Activated effector memory CD4-positive, alpha-beta T cell treated with Interleukin-2 at 50 U/mL for 16 hours (primary cell): Measurements from ENCODE around the gene CASP4.
"Not testable (repeated sequence)": the region's sequence is repeated elsewhere in the genome, so short reads cannot be mapped to it uniquely, and the experiment has no call there.

Experiments used
- DNase-seq: peaks from one replicate; pipeline ENCODE4 v3.0.0-alpha.2; 2020

CASP4 gene

DNA sequence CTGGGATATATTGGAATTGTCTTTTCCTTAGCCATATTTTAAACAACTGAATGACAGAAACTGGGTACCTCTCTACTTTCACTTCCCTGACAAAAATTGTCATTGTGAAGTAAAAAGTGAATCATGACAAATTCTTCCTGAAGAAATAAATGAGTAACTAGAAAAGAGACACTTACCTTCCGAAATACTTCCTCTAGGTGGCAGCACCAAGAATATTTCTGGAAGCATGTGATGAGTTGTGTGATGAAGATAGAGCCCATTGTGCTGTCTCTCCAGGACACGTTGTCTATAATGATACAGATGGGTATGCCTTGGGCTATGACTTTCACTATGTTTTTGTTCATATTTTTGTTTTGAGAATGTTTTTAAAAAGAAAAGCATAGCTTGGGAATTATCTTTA is 21.5 kb downstream of the CASP4 start:
- DNase-seq, result no peak

DNA sequence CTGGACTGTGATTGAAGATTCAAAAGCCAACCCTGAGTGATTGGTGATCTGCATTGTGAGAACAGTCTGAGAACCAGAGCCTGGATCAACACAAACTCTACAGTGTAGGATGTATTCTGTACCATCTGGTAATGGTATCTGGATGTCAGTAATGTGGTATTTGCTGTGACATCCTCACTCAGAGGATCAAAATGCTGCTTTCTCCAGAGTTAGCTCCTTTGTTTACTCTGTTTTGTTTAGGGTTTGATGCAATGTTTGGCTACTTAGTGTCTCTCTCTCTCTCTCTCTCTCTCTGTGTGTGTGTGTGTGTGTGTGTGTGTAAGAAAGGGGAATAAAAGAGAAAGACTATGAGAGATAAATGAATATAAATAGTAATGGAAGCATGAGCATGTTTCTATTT is 24.3 kb downstream of the CASP4 start:
- no peak for DNase-seq

GRCh38 chr11:104943561-104943960 is 24.8 kb downstream of the CASP4 start:
- DNase-seq, result no peak

GRCh38 chr11:104934594-104934993 is 33.8 kb downstream of the CASP4 start:
- no peak for DNase-seq

DNA sequence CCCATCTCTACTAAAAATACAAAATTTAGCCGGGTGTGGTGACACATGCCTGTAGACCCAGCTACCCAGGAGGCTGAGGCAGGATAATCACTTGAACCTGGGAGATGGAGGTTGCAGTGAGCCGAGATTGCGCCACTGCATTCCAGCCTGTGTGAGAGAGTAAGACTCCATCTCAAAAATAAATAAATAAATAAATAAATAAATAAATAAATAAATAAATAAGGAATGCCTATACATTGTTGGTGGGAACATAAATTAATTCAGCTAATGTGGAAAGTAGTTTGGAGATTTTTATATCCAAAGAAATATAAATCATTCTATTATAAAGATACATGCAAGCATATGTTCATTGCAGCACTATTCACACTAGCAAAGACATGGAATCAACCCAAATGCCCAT is 34.3 kb downstream of the CASP4 start:
- not testable (repeated sequence) for DNase-seq

- no peak for DNase-seq
These were observed 39.6 kb downstream of the CASP4 start for GRCh38 chr11:104928811-104929210.

GRCh38 chr11:104926771-104927611 is 41.4 kb downstream of the CASP4 start:
- no peak for DNase-seq

DNA sequence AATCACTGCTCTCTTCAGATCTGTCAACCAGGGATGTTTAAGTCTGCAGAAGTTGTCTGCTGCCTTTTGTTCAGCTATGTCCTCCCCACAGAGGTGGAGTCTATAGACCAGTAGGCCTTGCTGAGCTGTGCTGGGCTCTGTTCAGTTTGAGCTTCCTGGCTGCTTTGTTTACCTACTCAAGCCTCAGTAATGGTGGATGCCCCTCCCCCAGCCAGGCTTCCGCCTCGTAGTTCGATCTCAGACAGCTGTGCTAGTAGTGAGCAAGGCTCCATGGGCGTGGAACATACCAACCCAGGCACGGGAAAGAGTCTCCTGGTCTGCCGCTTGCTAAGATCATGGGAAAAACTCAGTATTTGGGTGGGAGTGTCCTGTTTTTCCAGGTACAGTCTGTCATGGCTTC is 42.5 kb downstream of the CASP4 start:
- DNase-seq, result no peak

DNA sequence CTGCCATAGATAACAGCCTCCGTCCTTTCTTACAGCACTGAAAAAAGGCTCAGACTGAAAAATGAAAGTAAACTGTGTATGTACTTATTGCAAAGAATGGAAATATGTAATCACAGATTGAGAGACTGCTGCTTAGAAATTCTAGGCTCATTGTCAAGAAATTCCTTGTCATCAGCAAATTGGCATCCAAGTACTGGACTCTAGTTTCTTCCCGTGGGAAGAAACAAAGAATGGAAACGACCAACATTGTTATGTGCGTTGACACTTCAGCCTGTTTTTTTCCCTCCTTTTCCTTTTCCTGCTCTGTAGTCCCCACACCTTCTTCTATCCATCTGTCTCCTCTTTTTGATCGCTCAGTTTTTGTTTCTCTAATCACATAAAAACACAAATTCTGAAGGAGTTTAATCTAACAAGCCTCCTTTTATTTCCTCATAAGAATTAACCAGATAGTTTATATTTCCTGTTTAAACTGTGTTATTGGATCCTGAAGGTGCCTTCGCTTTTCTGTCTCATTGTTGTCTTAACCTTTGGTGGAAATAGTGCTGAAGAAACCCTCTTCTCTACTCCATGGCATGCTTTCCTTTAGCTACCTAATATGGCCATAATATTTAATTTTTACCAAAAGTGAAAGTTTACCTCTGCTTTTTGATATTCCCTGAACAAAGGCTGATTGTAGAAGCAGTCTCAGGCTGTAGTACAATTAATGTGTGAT is 50.1 kb downstream of the CASP4 start:
- no peak for DNase-seq

DNA sequence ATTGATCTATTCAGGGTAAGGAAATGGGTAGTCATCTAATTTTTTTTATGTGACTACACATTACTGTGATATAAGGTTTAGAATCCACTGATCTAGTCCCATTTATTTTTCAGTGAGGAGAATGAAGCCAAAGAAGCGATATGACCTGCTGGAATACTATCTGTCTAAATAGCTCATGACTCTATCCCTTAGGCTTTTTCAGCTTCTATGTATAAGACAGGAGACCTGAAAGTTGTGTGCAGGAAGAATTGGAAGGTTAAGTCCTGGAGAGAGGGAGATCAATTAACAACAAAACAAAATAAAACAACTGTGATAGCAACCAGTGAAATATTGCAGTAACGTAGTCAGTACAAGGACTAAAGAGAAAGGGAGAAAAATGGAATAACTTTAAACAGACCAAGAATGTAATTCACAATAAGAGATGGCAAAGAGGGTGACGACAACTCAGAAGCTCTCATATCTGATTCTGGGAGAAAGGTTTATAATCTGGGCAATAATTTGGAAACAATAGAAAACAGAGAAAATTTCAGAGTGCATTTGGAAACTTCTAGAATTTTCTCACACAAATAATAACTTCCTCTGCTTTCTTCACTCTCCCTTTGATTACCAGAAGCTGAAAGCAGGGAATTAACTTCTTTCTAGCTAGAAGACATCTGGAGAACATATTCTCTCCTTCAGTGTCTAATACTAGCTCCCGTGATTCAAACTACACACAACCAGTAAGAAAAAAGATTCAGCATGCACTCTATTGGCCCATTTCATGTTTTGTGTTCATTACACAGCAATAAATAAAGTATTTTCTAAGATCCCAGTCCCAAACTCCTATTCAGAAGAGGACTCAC is 50.9 kb downstream of the CASP4 start:
- DNase-seq, result no peak

DNA sequence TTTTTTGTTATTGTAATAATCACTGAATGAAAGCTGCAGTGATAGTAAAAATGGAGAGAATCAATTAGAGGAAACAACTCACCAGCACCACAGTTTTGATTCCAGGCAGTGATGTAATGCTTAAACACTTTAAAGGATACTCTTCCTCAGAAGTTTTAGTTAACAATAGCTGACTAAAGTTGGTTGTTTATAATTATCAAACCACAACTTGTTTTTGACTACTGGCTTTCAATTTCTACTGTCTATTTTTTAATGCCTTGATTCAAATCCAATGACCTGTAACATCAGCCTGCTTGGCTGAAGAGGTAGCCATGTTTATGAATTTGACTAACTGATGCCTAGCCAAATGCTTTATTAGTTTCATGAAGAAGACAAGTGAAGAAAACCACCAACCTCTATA is 51.9 kb downstream of the CASP4 start:
- DNase-seq, result no peak

DNA sequence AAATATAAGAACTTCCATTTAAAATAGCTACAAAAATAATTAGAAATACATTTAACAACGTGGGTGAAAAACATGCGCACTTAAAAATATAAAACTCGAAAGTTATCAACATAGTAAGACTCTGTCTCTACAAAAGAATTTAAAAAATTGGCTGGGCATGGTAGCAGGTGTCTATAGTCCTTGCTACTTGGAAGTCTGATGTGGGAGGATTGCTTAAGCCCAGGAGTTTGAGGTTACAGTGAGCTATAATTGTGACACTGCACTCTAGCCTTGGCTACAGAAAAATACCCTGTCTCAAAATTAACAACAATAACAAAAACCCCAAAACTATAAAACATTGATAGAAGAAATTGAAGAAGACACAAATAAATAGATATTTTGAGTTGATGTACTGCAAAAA is 56.3 kb downstream of the CASP4 start:
- DNase-seq, result no peak

- no peak for DNase-seq
These were observed 60.2 kb downstream of the CASP4 start for GRCh38 chr11:104908186-104908531.

- DNase-seq, result no peak
These were observed 60.7 kb downstream of the CASP4 start for GRCh38 chr11:104907521-104908185.

GRCh38 chr11:104905271-104905670 is 63.1 kb downstream of the CASP4 start:
- DNase-seq, result no peak

DNA sequence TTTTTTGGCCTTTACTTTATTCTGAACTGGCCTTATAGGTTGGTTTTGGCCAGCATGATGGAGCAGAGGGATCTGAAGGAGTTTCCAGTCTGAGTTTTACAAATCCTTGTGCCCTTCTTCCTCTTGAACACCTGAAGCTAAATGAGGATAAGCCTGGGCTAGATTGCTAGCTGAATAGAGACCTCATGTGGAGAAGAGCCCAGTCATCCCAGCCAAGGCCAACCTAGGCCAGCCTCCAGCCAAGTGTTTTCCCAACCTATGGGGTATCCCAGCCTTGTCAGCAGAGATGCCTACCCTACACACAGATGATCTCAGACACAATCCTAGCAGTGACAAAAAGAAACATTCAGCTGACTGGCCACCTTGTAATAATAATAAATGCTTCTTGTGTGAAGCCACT is 69.1 kb downstream of the CASP4 start:
- DNase-seq, result no peak

- no peak for DNase-seq
These were observed 69.7 kb downstream of the CASP4 start for GRCh38 chr11:104898685-104899013.

DNA sequence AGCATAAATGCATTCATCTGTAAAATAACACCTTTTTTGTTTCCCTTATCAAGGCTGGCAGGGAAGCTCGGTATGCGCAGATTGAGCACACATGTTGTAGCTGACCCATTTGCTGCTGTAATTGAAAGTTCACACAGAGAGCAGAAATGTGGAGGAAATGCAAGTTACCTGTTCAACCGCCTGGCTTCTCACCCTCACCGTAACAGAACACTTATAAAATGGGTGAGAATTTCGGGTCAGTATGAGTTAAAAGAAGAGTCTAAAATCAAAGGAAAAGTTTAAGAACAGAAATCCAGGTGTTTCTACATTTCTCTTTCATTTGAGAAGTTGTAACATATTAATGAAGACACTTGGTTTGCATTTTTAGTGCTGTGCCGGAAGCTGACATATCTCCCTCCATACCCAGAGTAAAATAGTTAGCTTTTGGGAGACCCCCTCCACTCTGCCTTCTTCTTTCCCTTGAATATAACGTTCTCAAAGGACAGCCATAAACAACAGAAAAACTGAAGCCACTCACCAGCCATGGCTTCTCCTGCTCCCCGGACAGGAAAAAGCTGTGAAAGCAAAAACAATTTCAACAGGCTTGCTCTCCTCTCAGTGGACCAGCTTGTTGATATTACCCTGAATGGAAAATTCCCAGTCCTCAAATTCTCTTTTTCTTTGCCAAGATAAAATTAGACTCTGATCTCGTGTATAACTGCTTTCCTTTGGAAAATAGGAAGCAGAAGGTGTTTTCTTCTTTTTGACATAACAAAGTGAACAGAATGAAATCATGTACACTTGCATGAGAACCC is 70.3 kb downstream of the CASP4 start, which contains the start of gene CASP12:
CASP12 (minus strand) TSS at position 570 of the 794 bp plus-strand sequence.
- DNase-seq, result no peak

DNA sequence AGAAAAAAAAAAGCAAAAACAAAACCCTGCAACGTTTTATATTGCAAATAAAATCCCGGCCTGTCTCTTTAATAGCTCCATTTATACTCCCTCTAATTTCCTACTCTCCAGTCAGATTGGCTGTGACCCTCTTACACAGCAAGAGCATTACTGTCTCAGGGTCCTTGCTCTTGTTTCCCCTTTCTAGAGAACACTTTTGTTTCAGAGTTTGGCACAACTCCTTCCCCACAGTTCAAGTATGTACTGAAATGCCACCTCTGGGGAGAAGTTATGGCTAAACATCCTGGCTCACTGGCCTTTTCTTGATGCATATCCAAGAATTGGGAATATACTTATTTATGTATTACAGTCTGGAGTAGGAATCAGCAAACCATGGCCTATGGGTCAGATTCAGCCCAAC is 72.7 kb downstream of the CASP4 start:
- DNase-seq, result no peak

DNA sequence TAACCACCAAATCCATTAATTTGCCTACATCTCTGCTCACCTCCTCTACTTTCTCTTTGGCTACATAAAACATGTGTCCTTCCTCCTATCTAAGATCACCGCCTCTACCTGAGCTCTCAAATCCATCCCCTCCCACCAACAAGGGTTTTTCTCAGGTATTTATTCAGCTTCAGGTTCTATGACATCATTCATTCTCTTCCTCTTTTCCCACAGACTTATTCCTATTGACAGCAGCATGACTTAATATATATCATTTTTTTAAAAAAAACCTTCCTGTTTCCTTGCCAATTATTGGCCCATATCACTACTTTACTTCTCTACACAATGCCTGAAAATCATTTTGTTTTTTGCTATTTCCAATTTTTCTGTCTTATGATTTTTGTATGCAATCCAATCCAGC is 74.5 kb downstream of the CASP4 start:
- no peak for DNase-seq
